HCT116 (cell line): ENCODE measurements around the gene S100A11. TPM values are rescaled to one million over a fixed set of nuclear protein-coding genes. Genes with fewer than 3 reads are reported as not detected.

Source experiments
- ATAC-seq: fragments of 200-7000 bp; cut with Tn5 transposase; 2 replicates; pipeline ENCODE4 v1.9.1; 2020; ENCODE audit warnings: mild to moderate bottlenecking, moderate library complexity
- BruUV-seq: library from RNA; stranded (reverse); fragments of 400-500 nt; replicated peaks from 2 replicates; lab custom pipeline; 2021; lab: Mats Ljungman, UMichigan
- CTCF ChIA-PET: fragments of 300-600 bp; sonication (Branson Sonifier 250); formaldehyde crosslinking; loops from one replicate; lab custom pipeline; 2021; ENCODE audit warnings: antibody characterized with exemption; lab: Charles Lee
- POLR2A ChIA-PET: fragments of 300-600, 350-600 bp; sonication (Branson Sonifier 250); formaldehyde crosslinking; loops from one replicate; lab custom pipeline; 2021; ENCODE audit warnings: antibody characterized with exemption; lab: Charles Lee
- RAD21 ChIA-PET, 2 experiments: fragments of 300-600 bp; sonication (Branson Sonifier 250); formaldehyde crosslinking; loops; one replicate each; lab custom pipeline; 2023; ENCODE audit warnings: low total read pairs in 2 of 2; ENCODE audit not compliant: uncharacterized antibody in 2 of 2, unreplicated experiment in 2 of 2, low non-redundant PET in 1 of 2; lab: Charles Lee
- DNase-seq: peaks from one replicate; pipeline ENCODE4 v3.0.0-alpha.2; 2010; ENCODE audit warnings: low read depth, low spot score
- H2AFZ ChIP-seq: fragments of 200-600 bp; shearing (Covaris generic), sonication (generic); 2 replicates; pipeline ENCODE4 v1.6.1; 2017; ENCODE audit warnings: low read depth, mixed run types, mixed read lengths, antibody characterized with exemption, low read length; ENCODE audit not compliant: poor library complexity, severe bottlenecking
- H3K27ac ChIP-seq: 2 replicates; pipeline ENCODE4 v1.5.1; 2012; ENCODE audit warnings: low read depth, low read length
- H3K27me3 ChIP-seq: fragments of 200-600 bp; sonication (generic); 2 replicates; pipeline ENCODE4 v1.6.1; 2016; ENCODE audit warnings: mixed run types, low read length, mixed read lengths; ENCODE audit not compliant: insufficient read depth
- H3K36me3 ChIP-seq, 2 experiments: fragments of 200-500 bp in 1 of 2; fragments of 200-600 bp in 1 of 2; sonication (Bioruptor generic) in 1 of 2; sonication (generic) in 1 of 2; 2 replicates each; pipeline versions ENCODE4 v1.5.1 to v1.6.1; 2014 to 2016; ENCODE audit warnings: low read length in 2 of 2, inconsistent platforms in 1 of 2, mixed read lengths in 1 of 2, mixed run types in 1 of 2; ENCODE audit not compliant: insufficient read depth in 2 of 2, control insufficient read depth in 1 of 2
- H3K4me1 ChIP-seq, 2 experiments: fragments of 200-600 bp in 1 of 2; sonication (generic) in 1 of 2; 2 replicates each; pipeline versions ENCODE4 v1.5.1 to v1.6.1; 2012 to 2017; ENCODE audit warnings: low read length in 2 of 2, inconsistent platforms in 1 of 2, mild to moderate bottlenecking in 1 of 2, mixed read lengths in 1 of 2, mixed run types in 1 of 2, moderate library complexity in 1 of 2; ENCODE audit not compliant: insufficient read depth in 2 of 2, control insufficient read depth in 1 of 2
- H3K4me2 ChIP-seq: fragments of 200-600 bp; sonication (generic); 2 replicates; pipeline ENCODE4 v1.6.1; 2017; ENCODE audit warnings: mixed run types, low read length, mixed read lengths
- H3K4me3 ChIP-seq, 2 experiments: fragments of 200-600 bp in 1 of 2; sonication (generic) in 1 of 2; replicated peaks in 1 of 2; 2 replicates each; pipeline ENCODE4 v1.5.1; 2011 to 2016; ENCODE audit warnings: low read length in 2 of 2, control low read depth in 1 of 2, low read depth in 1 of 2, mild to moderate bottlenecking in 1 of 2, mixed read lengths in 1 of 2, mixed run types in 1 of 2
- H3K79me2 ChIP-seq: fragments of 200-600 bp; sonication (generic); 2 replicates; pipeline ENCODE4 v1.6.1; 2017; ENCODE audit warnings: mild to moderate bottlenecking, mixed run types, low read length, moderate library complexity, mixed read lengths; ENCODE audit not compliant: insufficient read depth
- H3K9ac ChIP-seq: fragments of 200-600 bp; sonication (generic); 2 replicates; pipeline ENCODE4 v1.6.1; 2016; ENCODE audit warnings: low read length, mixed read lengths
- H3K9me2 ChIP-seq: fragments of 200-600 bp; sonication (generic), shearing (Covaris generic); 2 replicates; pipeline ENCODE4 v1.6.1; 2017; ENCODE audit warnings: mixed run types, mild to moderate bottlenecking, moderate library complexity; ENCODE audit not compliant: insufficient read depth
- H3K9me3 ChIP-seq, 2 experiments: fragments of 200-500 bp in 1 of 2; fragments of 200-600 bp in 1 of 2; sonication (Bioruptor generic) in 1 of 2; sonication (generic) in 1 of 2; 2 replicates each; pipeline ENCODE4 v1.6.1; 2014 to 2017; ENCODE audit warnings: low read length in 2 of 2, mixed read lengths in 2 of 2, inconsistent platforms in 1 of 2, low read depth in 1 of 2, mild to moderate bottlenecking in 1 of 2, mixed run types in 1 of 2, moderate library complexity in 1 of 2; ENCODE audit not compliant: control insufficient read depth in 1 of 2, insufficient read depth in 1 of 2
- H4K20me1 ChIP-seq: fragments of 200-600 bp; sonication (generic), shearing (Covaris generic); 2 replicates; pipeline ENCODE4 v1.6.1; 2017; ENCODE audit warnings: mixed run types, mild to moderate bottlenecking, moderate library complexity; ENCODE audit not compliant: insufficient read depth
- CEBPB ChIP-seq: IDR thresholded peaks from 2 replicates; pipeline ENCODE4 v1.6.1; 2012; ENCODE audit warnings: low read depth
- CTCF ChIP-seq, 3 experiments: fragments of 200-600 bp in 1 of 3; sonication (generic) in 1 of 3; IDR thresholded peaks in 2 of 3; conservative IDR thresholded peaks in 1 of 3; 2 replicates each; pipeline ENCODE4 v1.5.1; 2012 to 2017; ENCODE audit warnings: low read depth in 2 of 3, low read length in 2 of 3, antibody characterized with exemption in 1 of 3, borderline replicate concordance in 1 of 3, control low read depth in 1 of 3, mild to moderate bottlenecking in 1 of 3, mixed read lengths in 1 of 3, mixed run types in 1 of 3, moderate library complexity in 1 of 3; ENCODE audit not compliant: insufficient read depth in 1 of 3
- EGR1 ChIP-seq: IDR thresholded peaks from 2 replicates; pipeline ENCODE4 v1.6.1; 2012; ENCODE audit warnings: low read depth
- ELF1 ChIP-seq: IDR thresholded peaks from 2 replicates; pipeline ENCODE4 v1.6.1; 2012; ENCODE audit warnings: low read depth, borderline replicate concordance
- EZH2 ChIP-seq: fragments of 200-600 bp; sonication (generic); IDR thresholded peaks from 2 replicates; pipeline ENCODE4 v1.6.1; 2017; ENCODE audit warnings: antibody characterized with exemption, mixed run types
- EZH2phosphoT487 ChIP-seq: fragments of 200-600 bp; IDR thresholded peaks from 2 replicates; pipeline ENCODE4 v1.6.1; 2018; ENCODE audit warnings: antibody characterized with exemption, borderline replicate concordance
- FOSL1 ChIP-seq: IDR thresholded peaks from 2 replicates; pipeline ENCODE4 v1.6.1; 2012; ENCODE audit warnings: low read depth
- JUND ChIP-seq: IDR thresholded peaks from 2 replicates; pipeline ENCODE4 v1.6.1; 2012
- POLR2A ChIP-seq: IDR thresholded peaks from 2 replicates; pipeline ENCODE4 v1.7.0; 2011; ENCODE audit warnings: borderline replicate concordance; ENCODE audit not compliant: insufficient read depth, insufficient read length; ENCODE audit errors: extremely low read depth
- POLR2AphosphoS5 ChIP-seq: IDR thresholded peaks from 2 replicates; pipeline ENCODE4 v1.6.1; 2011; ENCODE audit warnings: mild to moderate bottlenecking, low read depth, low read length, moderate library complexity
- RAD21 ChIP-seq: IDR thresholded peaks from 2 replicates; pipeline ENCODE4 v1.6.1; 2012; ENCODE audit warnings: low read depth, mild to moderate bottlenecking
- SIN3A ChIP-seq: IDR thresholded peaks from 2 replicates; pipeline ENCODE4 v1.6.1; 2012; ENCODE audit warnings: low read depth
- SP1 ChIP-seq: IDR thresholded peaks from 2 replicates; pipeline ENCODE4 v1.6.1; 2012; ENCODE audit warnings: low read depth
- SRF ChIP-seq: IDR thresholded peaks from 2 replicates; pipeline ENCODE4 v1.6.1; 2012; ENCODE audit warnings: low read depth
- TCF7L2 ChIP-seq: IDR thresholded peaks from 2 replicates; pipeline ENCODE4 v1.7.0; 2011; ENCODE audit warnings: borderline replicate concordance, inconsistent platforms; ENCODE audit not compliant: insufficient read depth, insufficient read length; ENCODE audit errors: extremely low read depth
- ZFX ChIP-seq: fragments of 450-650 bp; IDR thresholded peaks from 2 replicates; pipeline ENCODE4 v1.6.1; 2017
- ZNF274 ChIP-seq: fragments of 200-500 bp; sonication (Bioruptor generic); IDR thresholded peaks from 2 replicates; pipeline ENCODE4 v1.6.1; 2014; ENCODE audit warnings: mild to moderate bottlenecking, low read depth, low read length, inconsistent platforms
- intact Hi-C: fragments of 100-400 bp; cut with micrococcal nuclease; formaldehyde crosslinking; loops from 2 replicates; pipeline ENCODE4 v1.10.0; 2022
- total RNA-seq: library from RNA; stranded (reverse); gene quantifications from one replicate; pipeline ENCODE4 v1.2.1, GENCODE V29; 2021; ENCODE audit not compliant: unreplicated experiment
- TF ChIP-seq, protein P1 (sequence below): IDR thresholded peaks from 2 replicates; pipeline ENCODE4 v1.6.1; 2012
- TF ChIP-seq, protein P2 (sequence below): IDR thresholded peaks from 2 replicates; pipeline ENCODE4 v1.6.1; 2012
- TF ChIP-seq, protein P3 (sequence below): IDR thresholded peaks from 2 replicates; pipeline ENCODE4 v1.6.1; 2012; ENCODE audit warnings: low read depth

Gene S100A11
- total RNA-seq, 1 experiment from 2014 or later, result 229 TPM

- H3K4me3 ChIP-seq, result peak overlapping the region; percentile 26 to 92
- POLR2A ChIA-PET, result interaction anchor here (0.7 to 2.0 kb wide), 4 partner anchors 9 to 161 kb away, joined by 3 to 7 read pairs (median 3); no protein-coding TSS in a partner anchor
- peak; percentile 54 for ATAC-seq
- H3K36me3 ChIP-seq, result peaks cover 23 to 33% of the 10 kb centered on the region in 2 experiments
- peak overlapping the region; percentile 95 for H3K9ac ChIP-seq
- H3K27ac ChIP-seq, result peak overlapping the region; percentile 87; the same call in 1 of the 2 replicates
- H3K9me2 ChIP-seq, result no peaks in the 10 kb centered on the region
- H3K4me2 ChIP-seq, result peak overlapping the region; percentile 81
- H2AFZ ChIP-seq, result no peak overlapping the region
- CTCF ChIA-PET, result interaction anchor here (1.5 to 3.8 kb wide), 2 partner anchors 20 to 55 kb away, joined by 6 to 28 read pairs; no protein-coding TSS in a partner anchor
- peaks cover 29% of the 10 kb centered on the region; the same call in 1 of the 2 replicates for H4K20me1 ChIP-seq
- BruUV-seq, result no TSS peak
- DNase-seq, result peak; percentile 82
- RAD21 ChIA-PET, result interaction anchor here (0.6 to 1.3 kb wide), 3 partner anchors 8 to 21 kb away, joined by 3 read pairs; no protein-coding TSS in a partner anchor
- H3K9me3 ChIP-seq, result no peaks in the 10 kb centered on the region
- H3K4me1 ChIP-seq, result peaks cover 48 to 67% of the 10 kb centered on the region in 2 experiments
- H3K79me2 ChIP-seq, result peaks cover 92% of the 10 kb centered on the region
- no peaks in the 10 kb centered on the region for H3K27me3 ChIP-seq
- intact Hi-C loops, result no loop called here
- TF ChIP-seq EZH2phosphoT487 (no peak), RAD21 (peak; percentile 19), CEBPB (peak; percentile 86; the same call in 1 of the 2 replicates), ZNF274 (no peak), EGR1 (no peak), ZFX (no peak), EZH2 (no peak), ELF1 (no peak), POLR2AphosphoS5 (peak; percentile 57; the same call in 1 of the 2 replicates), TCF7L2 (peak; percentile 88), SRF (no peak), POLR2A (no peak), JUND (peak; percentile 91), SIN3A (peak; percentile 87), SP1 (peak; percentile 80), FOSL1 (peak; percentile 93), CTCF (IDR thresholded peaks at IDR 0.05 in 2 of 3, conservative IDR thresholded peaks at IDR 0.05 in 1 of 3; ENCODE audit: borderline replicate concordance in 1 of 3, insufficient read depth in 1 of 3, low read depth in 2 of 3, low read length in 2 of 3) (no peak)
- TF ChIP-seq, protein P1, sequence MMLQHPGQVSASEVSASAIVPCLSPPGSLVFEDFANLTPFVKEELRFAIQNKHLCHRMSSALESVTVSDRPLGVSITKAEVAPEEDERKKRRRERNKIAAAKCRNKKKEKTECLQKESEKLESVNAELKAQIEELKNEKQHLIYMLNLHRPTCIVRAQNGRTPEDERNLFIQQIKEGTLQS, result no peak
- TF ChIP-seq, protein P2, sequence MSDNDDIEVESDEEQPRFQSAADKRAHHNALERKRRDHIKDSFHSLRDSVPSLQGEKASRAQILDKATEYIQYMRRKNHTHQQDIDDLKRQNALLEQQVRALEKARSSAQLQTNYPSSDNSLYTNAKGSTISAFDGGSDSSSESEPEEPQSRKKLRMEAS, result 0 out of 2 replicates have a peak, but pooled peaks have one; percentile 20
- TF ChIP-seq, protein P3, sequence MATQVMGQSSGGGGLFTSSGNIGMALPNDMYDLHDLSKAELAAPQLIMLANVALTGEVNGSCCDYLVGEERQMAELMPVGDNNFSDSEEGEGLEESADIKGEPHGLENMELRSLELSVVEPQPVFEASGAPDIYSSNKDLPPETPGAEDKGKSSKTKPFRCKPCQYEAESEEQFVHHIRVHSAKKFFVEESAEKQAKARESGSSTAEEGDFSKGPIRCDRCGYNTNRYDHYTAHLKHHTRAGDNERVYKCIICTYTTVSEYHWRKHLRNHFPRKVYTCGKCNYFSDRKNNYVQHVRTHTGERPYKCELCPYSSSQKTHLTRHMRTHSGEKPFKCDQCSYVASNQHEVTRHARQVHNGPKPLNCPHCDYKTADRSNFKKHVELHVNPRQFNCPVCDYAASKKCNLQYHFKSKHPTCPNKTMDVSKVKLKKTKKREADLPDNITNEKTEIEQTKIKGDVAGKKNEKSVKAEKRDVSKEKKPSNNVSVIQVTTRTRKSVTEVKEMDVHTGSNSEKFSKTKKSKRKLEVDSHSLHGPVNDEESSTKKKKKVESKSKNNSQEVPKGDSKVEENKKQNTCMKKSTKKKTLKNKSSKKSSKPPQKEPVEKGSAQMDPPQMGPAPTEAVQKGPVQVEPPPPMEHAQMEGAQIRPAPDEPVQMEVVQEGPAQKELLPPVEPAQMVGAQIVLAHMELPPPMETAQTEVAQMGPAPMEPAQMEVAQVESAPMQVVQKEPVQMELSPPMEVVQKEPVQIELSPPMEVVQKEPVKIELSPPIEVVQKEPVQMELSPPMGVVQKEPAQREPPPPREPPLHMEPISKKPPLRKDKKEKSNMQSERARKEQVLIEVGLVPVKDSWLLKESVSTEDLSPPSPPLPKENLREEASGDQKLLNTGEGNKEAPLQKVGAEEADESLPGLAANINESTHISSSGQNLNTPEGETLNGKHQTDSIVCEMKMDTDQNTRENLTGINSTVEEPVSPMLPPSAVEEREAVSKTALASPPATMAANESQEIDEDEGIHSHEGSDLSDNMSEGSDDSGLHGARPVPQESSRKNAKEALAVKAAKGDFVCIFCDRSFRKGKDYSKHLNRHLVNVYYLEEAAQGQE, result no peak
These were observed 48.3 kb downstream of the S100A11 start for GRCh38 chr1:151988405-151988923.
